Cardiac fibroblast (primary cell): ENCODE measurements around the gene WRNIP1.

Source experiments
- DNase-seq, 2 donors: peaks; one replicate each; pipeline versions ENCODE4 v3.0.0 to v3.0.0-alpha.2; 2010; ENCODE audit warnings: low read depth in 2 of 2
- H3K4me3 ChIP-seq, 2 donors: replicated peaks in 1 of 2; 1 replicate in 1 of 2; 2 replicates in 1 of 2; pipeline ENCODE4 v1.5.1; 2011; ENCODE audit warnings: low read depth in 2 of 2, low read length in 2 of 2, mild to moderate bottlenecking in 2 of 2, moderate library complexity in 1 of 2
- CTCF ChIP-seq: IDR thresholded peaks from one replicate; pipeline ENCODE4 v1.5.1; 2011; ENCODE audit warnings: low read depth, mild to moderate bottlenecking, low read length, inconsistent platforms

Gene WRNIP1

DNA sequence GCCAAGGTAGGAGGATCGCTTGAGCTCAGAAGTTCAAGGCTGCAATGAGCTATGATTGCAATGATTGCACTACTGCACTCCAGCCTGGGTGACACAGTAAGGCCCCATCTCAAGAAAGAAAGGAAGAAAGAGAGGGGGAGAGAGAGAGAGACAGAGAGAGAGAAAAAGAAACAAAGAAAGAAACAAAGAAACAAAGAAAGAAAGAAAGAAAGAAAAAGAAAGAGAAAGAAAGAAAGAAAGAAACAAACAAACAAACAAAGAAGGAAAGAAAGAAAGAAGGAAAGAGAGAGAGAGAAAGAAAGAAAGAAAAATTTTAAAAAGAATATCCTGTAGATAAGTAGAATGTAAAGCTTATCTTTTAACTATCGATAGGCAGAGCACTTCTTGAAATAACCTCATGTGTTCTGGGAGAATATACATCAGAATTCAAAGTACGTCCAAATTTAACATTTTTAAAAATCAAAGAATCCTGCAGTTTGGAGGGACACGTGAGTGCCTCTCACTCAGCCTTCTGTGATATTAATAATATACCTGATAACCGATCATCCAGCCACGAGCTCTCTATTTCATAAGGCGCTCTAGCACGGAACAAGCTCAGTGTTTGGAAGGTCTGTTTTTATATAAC is 39.7 kb upstream of the WRNIP1 start:
- H3K4me3 ChIP-seq: no peak overlapping the region
- TF ChIP-seq CTCF: no peak
- DNase-seq: no peak

DNA sequence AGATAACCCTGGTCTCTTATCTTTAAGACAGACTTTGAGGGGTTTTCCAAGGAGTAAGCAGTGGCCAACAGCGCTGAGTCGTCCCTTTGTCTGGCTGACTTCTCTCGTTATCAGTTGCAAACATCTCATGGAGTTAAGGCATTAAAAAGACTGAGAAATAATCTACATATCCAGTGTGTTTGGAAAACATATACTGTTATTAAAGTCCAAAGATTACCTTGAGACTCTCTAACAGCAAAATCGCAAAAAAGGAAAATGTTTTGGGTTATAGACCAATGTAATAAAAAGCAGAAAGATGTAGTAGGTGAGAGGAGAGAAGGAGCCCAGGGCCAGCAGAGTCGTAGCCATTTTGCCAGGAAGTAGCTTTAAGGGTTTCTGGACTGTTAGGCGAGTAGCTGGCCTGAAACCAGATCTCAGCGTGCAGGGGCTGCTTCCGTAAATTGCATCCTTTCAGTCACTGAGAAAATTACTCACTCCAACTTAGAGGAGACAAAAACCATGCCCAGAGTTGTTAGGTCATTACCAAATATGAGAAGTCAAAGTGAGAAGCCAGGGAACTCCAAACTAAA is 39.1 kb upstream of the WRNIP1 start:
- no peak overlapping the region for H3K4me3 ChIP-seq
- peak; percentile 74 to 91 for DNase-seq
- no peak for TF ChIP-seq CTCF

GRCh38 chr6:2729921-2730320 is 35.3 kb upstream of the WRNIP1 start:
- TF ChIP-seq CTCF: no peak
- no peak overlapping the region for H3K4me3 ChIP-seq

DNA sequence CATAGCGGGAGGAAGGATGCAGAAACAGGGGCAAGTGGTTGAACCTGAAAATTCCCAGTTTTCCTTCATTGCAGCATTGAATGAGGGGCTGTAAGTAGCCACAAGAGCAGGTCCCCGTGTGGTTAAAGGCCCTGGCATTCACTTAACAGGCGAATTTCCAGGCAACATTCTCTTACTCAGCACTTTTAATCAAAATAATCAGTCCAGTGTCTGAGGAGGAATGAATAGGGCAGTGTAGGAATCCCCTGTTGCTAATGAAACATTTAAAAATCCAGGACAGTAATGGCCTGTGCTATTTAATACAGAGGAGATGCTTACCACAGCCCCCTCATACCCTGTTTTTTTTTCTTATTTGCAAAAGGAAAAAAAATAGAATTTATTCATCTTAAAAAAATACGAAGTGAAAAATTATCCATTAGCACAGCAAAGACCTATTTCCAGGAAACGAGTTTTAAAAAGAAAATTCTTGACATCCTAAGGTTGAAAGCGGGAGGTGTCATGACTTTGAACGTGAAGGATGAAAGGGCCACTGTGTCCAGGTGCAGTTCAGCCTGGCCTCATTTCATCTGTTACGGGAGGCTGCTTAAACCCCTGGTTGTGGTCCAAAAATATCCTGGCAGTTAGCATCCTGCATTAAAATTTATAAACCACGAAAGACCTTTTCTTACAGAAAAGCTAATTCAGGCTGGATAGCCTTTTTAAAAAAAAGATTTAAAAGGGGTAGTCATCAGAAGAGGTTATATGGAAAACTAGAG is 34.7 kb upstream of the WRNIP1 start:
- no peak for DNase-seq

More at GRCh38 chr6:2729921-2730320, 35.3 kb upstream of the WRNIP1 start:
- no peak for DNase-seq

GRCh38 chr6:2731281-2731909 is 33.8 kb upstream of the WRNIP1 start:
- peak in 1 of 2 donors; percentile 27 for DNase-seq
- H3K4me3 ChIP-seq: no peak overlapping the region
- no peak for TF ChIP-seq CTCF

More for the DNA sequence above, 34.7 kb upstream of the WRNIP1 start:
- no peak for TF ChIP-seq CTCF
- H3K4me3 ChIP-seq: no peak overlapping the region

DNA sequence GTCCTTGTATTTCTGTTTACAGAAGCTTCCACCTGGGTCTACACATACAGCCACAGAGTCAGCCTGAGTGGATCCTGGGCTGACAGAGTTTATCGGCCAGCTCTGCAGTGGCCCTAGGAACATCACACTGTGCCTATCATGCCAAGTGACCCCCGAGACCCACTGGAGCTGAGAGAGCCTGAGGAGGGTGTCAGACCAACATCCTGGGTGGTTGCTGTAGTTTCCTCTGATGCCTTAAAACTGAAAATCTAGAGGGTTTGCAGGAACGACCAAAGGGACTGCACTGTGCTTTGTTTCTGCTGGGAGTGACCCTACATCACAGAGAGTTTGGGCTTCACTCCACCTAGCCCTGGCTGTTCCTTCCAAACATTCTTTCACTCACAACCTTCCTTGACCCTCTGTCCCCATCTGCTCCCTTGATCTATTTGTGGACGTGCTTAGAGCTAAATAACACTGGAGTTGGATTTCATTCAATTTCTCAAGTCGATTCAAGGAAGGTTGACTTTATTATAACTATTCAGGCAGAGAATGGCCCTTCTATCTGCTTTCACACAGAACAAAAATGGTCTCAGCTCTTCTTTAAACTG is 32.6 kb upstream of the WRNIP1 start:
- no peak for TF ChIP-seq CTCF
- peak in 1 of 2 donors; percentile 51 for DNase-seq
- H3K4me3 ChIP-seq: no peak overlapping the region
